K562 (cell line): ENCODE data around the gene MYO1B. TPM values are rescaled to one million over a fixed set of nuclear protein-coding genes. Genes with fewer than 3 reads are reported as not detected.

ENCODE experiments used
- ATAC-seq: fragments of 200-7000 bp; cut with Tn5 transposase; 3 replicates; pipeline ENCODE4 v1.9.1; 2020; ENCODE audit warnings: moderate library complexity
- BruUV-seq: library from RNA; stranded (reverse); fragments of 400-500 nt; replicated peaks from 2 replicates; lab custom pipeline; 2021; lab: Mats Ljungman, UMichigan
- CTCF ChIA-PET: fragments of 300-600 bp; formaldehyde crosslinking; extraction: SDS; loops from one replicate; lab custom pipeline; 2021; ENCODE audit warnings: low intra/inter-chr PET ratio; lab: Yijun Ruan, JAX
- POLR2A ChIA-PET: fragments of 300-600, 350-650 bp; sonication (Branson Sonifier 250); formaldehyde crosslinking; extraction: SDS; loops from one replicate; lab custom pipeline; 2021; ENCODE audit warnings: antibody characterized with exemption, inconsistent platforms; lab: Yijun Ruan, JAX
- DNase-seq, 4 experiments: peaks; one replicate each; pipeline versions ENCODE4 v3.0.0 to v3.0.0-alpha.2; 2011 to 2018; ENCODE audit warnings: low spot score in 3 of 4, mixed read lengths in 3 of 4; ENCODE audit errors: extremely low read depth in 1 of 4
- FAIRE-seq: peaks from 2 replicates; lab custom pipeline; 2011; peaks lifted over from hg19 to GRCh38; lab: Jason Lieb, UNC
- H2AFZ ChIP-seq: 2 replicates; pipeline ENCODE4 v1.6.0; 2011; ENCODE audit warnings: low read depth, low read length, control low read depth, inconsistent platforms
- H3K27ac ChIP-seq: fragments of 200-600 bp; 3 replicates; pipeline ENCODE4 v1.8.0; 2011; ENCODE audit warnings: low read depth, mild to moderate bottlenecking, control low read depth, inconsistent platforms, low read length, moderate library complexity, mixed read lengths; ENCODE audit errors: extremely low read depth
- H3K27me3 ChIP-seq, 2 experiments: fragments of 300-600 bp in 1 of 2; 2 replicates in 1 of 2; 3 replicates in 1 of 2; pipeline versions ENCODE4 v1.6.0 to v1.8.0; 2011; ENCODE audit warnings: inconsistent platforms in 2 of 2, low read length in 2 of 2, mild to moderate bottlenecking in 1 of 2, mixed read lengths in 1 of 2, moderate library complexity in 1 of 2; ENCODE audit not compliant: control insufficient read depth in 2 of 2, insufficient read depth in 2 of 2
- H3K36me3 ChIP-seq: fragments of 300-600 bp; 3 replicates; pipeline ENCODE4 v1.8.0; 2011; ENCODE audit warnings: mild to moderate bottlenecking, low read length, inconsistent platforms; ENCODE audit not compliant: control insufficient read depth, insufficient read depth
- H3K4me1 ChIP-seq, 2 experiments: fragments of 200-600 bp in 1 of 2; replicated peaks in 1 of 2; 2 replicates in 1 of 2; 3 replicates in 1 of 2; pipeline versions ENCODE4 v1.5.1 to v1.8.0; 2011; ENCODE audit warnings: inconsistent platforms in 2 of 2, low read length in 2 of 2, mild to moderate bottlenecking in 1 of 2, mixed read lengths in 1 of 2, moderate library complexity in 1 of 2; ENCODE audit not compliant: control insufficient read depth in 2 of 2, insufficient read depth in 2 of 2
- H3K4me2 ChIP-seq: 2 replicates; pipeline ENCODE4 v1.6.1; 2011; ENCODE audit warnings: low read length, control low read depth, inconsistent platforms, mixed read lengths; ENCODE audit not compliant: insufficient read depth
- H3K4me3 ChIP-seq: fragments of 200-600 bp; sonication (generic), shearing (Covaris generic); 2 replicates; pipeline ENCODE4 v1.5.1; 2016; ENCODE audit warnings: control low read depth, inconsistent platforms
- H3K79me2 ChIP-seq: fragments of 200-600 bp; 3 replicates; pipeline ENCODE4 v1.8.0; 2011; ENCODE audit warnings: low read length, inconsistent platforms; ENCODE audit not compliant: control insufficient read depth, insufficient read depth
- H3K9ac ChIP-seq, 2 experiments: 2 replicates each; pipeline versions ENCODE4 v1.6.0 to v1.6.1; 2011; ENCODE audit warnings: low read depth in 2 of 2, low read length in 2 of 2, control low read depth in 1 of 2, inconsistent platforms in 1 of 2, mild to moderate bottlenecking in 1 of 2, mixed read lengths in 1 of 2; ENCODE audit not compliant: insufficient read depth in 1 of 2
- H3K9me1 ChIP-seq: one replicate; pipeline ENCODE4 v1.6.0; 2011; ENCODE audit warnings: inconsistent platforms, mild to moderate bottlenecking, low read length, moderate library complexity; ENCODE audit not compliant: control insufficient read depth, insufficient read depth
- H3K9me3 ChIP-seq: replicated peaks from 2 replicates; pipeline ENCODE4 v1.5.1; 2011; ENCODE audit warnings: low read depth, low read length, inconsistent platforms; ENCODE audit not compliant: control insufficient read depth, insufficient read depth
- H4K20me1 ChIP-seq: replicated peaks from 2 replicates; pipeline ENCODE4 v1.6.1; 2011; ENCODE audit warnings: low read length, inconsistent platforms, mixed read lengths; ENCODE audit not compliant: control insufficient read depth, insufficient read depth
- BCOR ChIP-seq: fragments of 450-650 bp; IDR thresholded peaks from 2 replicates; pipeline ENCODE4 v1.6.1; 2016
- CGGBP1 ChIP-seq: fragments of 250-450 bp; sonication (Bioruptor Pico); IDR thresholded peaks from 2 replicates; pipeline ENCODE4 v1.9.0; 2021; ENCODE audit warnings: mild to moderate bottlenecking
- E2F5 ChIP-seq: sonication (generic); formaldehyde crosslinking; IDR thresholded peaks from 2 replicates; pipeline ENCODE4 v1.8.0; 2022; ENCODE audit warnings: mild to moderate bottlenecking, missing genetic modification reagents
- HMGXB4 ChIP-seq: sonication (generic); formaldehyde crosslinking; IDR thresholded peaks from 2 replicates; pipeline ENCODE4 v1.8.1; 2023; ENCODE audit warnings: mild to moderate bottlenecking, missing genetic modification reagents
- MYNN ChIP-seq, 2 experiments: sonication (generic); formaldehyde crosslinking in 1 of 2; IDR thresholded peaks; 2 replicates each; pipeline versions ENCODE4 v1.5.0 to v1.6.1; 2016 to 2020; ENCODE audit warnings: antibody characterized with exemption in 1 of 2, missing genetic modification reagents in 1 of 2
- TFAM ChIP-seq: fragments of 250-450 bp; sonication (Bioruptor Pico); conservative IDR thresholded peaks from 2 replicates; pipeline ENCODE4 v1.5.0; 2021; ENCODE audit warnings: mild to moderate bottlenecking, moderate library complexity
- THAP7 ChIP-seq: fragments of 250-450 bp; sonication (Bioruptor Pico); IDR thresholded peaks from 2 replicates; pipeline ENCODE4 v1.5.0; 2021
- ZMIZ1 ChIP-seq, 2 experiments: fragments of 150-350 bp in 1 of 2; IDR thresholded peaks; 2 replicates each; pipeline ENCODE4 v1.6.1; 2012 to 2016; ENCODE audit warnings: low read depth in 2 of 2, low read length in 2 of 2, mild to moderate bottlenecking in 1 of 2, moderate library complexity in 1 of 2
- ZNF785 ChIP-seq: fragments of 250-450 bp; sonication (Bioruptor Pico); IDR thresholded peaks from 2 replicates; pipeline ENCODE4 v1.4.0; 2020; ENCODE audit warnings: mild to moderate bottlenecking
- WGBS: fragments of 100-300 bp; shearing (Covaris generic); methylation state at CpG from one replicate; pipeline ENCODE4 v1.1.6; 2016; ENCODE audit warnings: low coverage, mixed read lengths; ENCODE audit not compliant: insufficient coverage; ENCODE audit errors: missing lambda C conversion rate; 5-methylcytosine and 5-hydroxymethylcytosine counted together
- in situ Hi-C: fragments of 300-500 bp; cut with MboI; formaldehyde crosslinking; loops from 4 replicates; pipeline ENCODE4 v1.15.0; 2018; ENCODE audit warnings: inconsistent platforms, mixed read lengths
- intact Hi-C: fragments of 100-400 bp; cut with micrococcal nuclease; formaldehyde crosslinking; loops from 2 replicates; pipeline ENCODE4 v1.14.2; 2022
- polyA plus RNA-seq, 8 experiments: library from polyadenylated mRNA; depleted of rRNA in 4 of 8; stranded (reverse) in 5 of 8; unstranded in 3 of 8; fragments of >200 nt; fragmentation: Nextera tagmentation in 2 of 8; fragmentation: Illumina TruSeq in 1 of 8; extraction: Ambion mirVana in 2 of 8; extraction: Trizol in 1 of 8; gene quantifications; 2 replicates each; pipeline versions ENCODE4 v1.2.1 to v1.2.3, GENCODE V29; 2011 to 2014; ENCODE audit warnings: inconsistent platforms in 1 of 8, missing spikeins in 1 of 8
- total RNA-seq, 7 experiments: library from RNA; depleted of rRNA in 6 of 7; stranded (reverse); fragments of >200 nt in 6 of 7; fragmentation: Illumina TruSeq in 2 of 7; extraction: Trizol in 2 of 7; gene quantifications; 2 replicates each; pipeline versions ENCODE4 v1.2.1 to v1.2.3, GENCODE V29; 2011 to 2021; ENCODE audit warnings: low replicate concordance in 1 of 7

The MYO1B gene
- total and polyA plus RNA-seq, 9 of the 15 experiments (the other 6 are each of a cell fraction or from before 2014, with no cell fraction given) = 0.04 to 0.33 (median 0.20) TPM; not detected in 5

GRCh38 chr2:191209340-191209739 is 35.9 kb upstream of the MYO1B start:
- no peaks in the 10 kb centered on the region for H3K36me3 ChIP-seq
- H3K27ac ChIP-seq = no peak overlapping the region
- ATAC-seq = no peak
- CTCF ChIA-PET = no interaction called here
- FAIRE-seq = no peak
- intact Hi-C loops (no loop called here), in situ Hi-C loops (loop anchor here (25.0 kb wide), 1 partner anchor 303 kb away; no protein-coding TSS in a partner anchor)
- WGBS = 0% methylated on average over 1 of the region's 1 CpG
- H2AFZ ChIP-seq = no peak overlapping the region
- H3K4me1 ChIP-seq = no peaks in the 10 kb centered on the region
- H3K27me3 ChIP-seq = no peaks in the 10 kb centered on the region
- no peak for DNase-seq
- H4K20me1 ChIP-seq = no peaks in the 10 kb centered on the region
- no peak overlapping the region for H3K4me2 ChIP-seq
- no peaks in the 10 kb centered on the region for H3K9me3 ChIP-seq
- no peak overlapping the region for H3K4me3 ChIP-seq
- TF ChIP-seq BCOR (no peak), THAP7 (CRISPR knock-in tag) (no peak)
- no TSS peak for BruUV-seq
- no peaks in the 10 kb centered on the region for H3K79me2 ChIP-seq
- H3K9ac ChIP-seq = no peak overlapping the region
- POLR2A ChIA-PET = no interaction called here
- H3K9me1 ChIP-seq = no peaks in the 10 kb centered on the region

- CTCF ChIA-PET = no interaction called here
- Histone ChIP-seq H3K27me3 (no peaks in the 10 kb centered on the region), H3K9ac (no peak overlapping the region), H4K20me1 (no peaks in the 10 kb centered on the region), H3K9me1 (no peaks in the 10 kb centered on the region), H3K4me2 (no peak overlapping the region), H2AFZ (no peak overlapping the region), H3K36me3 (no peaks in the 10 kb centered on the region), H3K27ac (no peak overlapping the region), H3K9me3 (no peaks in the 10 kb centered on the region), H3K79me2 (no peaks in the 10 kb centered on the region), H3K4me3 (no peak overlapping the region), H3K4me1 (no peaks in the 10 kb centered on the region)
- BruUV-seq = no TSS peak
- FAIRE-seq (no peak), ATAC-seq (no peak), DNase-seq (no peak)
- POLR2A ChIA-PET = no interaction called here
- intact Hi-C loops (no loop called here), in situ Hi-C loops (loop anchor here (25.0 kb wide), 1 partner anchor 300 kb away; no protein-coding TSS in a partner anchor)
- TF ChIP-seq ZNF785 (CRISPR knock-in tag) (no peak), E2F5 (CRISPR knock-in tag) (no peak), CGGBP1 (CRISPR knock-in tag) (no peak), HMGXB4 (CRISPR knock-in tag) (no peak), TFAM (CRISPR knock-in tag) (no peak), ZMIZ1 (IDR thresholded peaks at IDR 0.05; ENCODE audit: low read depth in 2 of 2, low read length in 2 of 2) (no peak), MYNN (IDR thresholded peaks at IDR 0.05) (no peak), MYNN (CRISPR knock-in tag; IDR thresholded peaks at IDR 0.05) (no peak)
Measured at GRCh38 chr2:191212119-191212518, 33.1 kb upstream of the MYO1B start.
